ENCODE measurements around the gene MMP17. TPM values are rescaled to one million over a fixed set of nuclear protein-coding genes. Genes with fewer than 3 reads are reported as not detected.

The MMP17 gene
- total and polyA plus RNA-seq, 5 experiments from 2014 or later = 0.62 to 1.5 TPM; not detected in 3

DNA sequence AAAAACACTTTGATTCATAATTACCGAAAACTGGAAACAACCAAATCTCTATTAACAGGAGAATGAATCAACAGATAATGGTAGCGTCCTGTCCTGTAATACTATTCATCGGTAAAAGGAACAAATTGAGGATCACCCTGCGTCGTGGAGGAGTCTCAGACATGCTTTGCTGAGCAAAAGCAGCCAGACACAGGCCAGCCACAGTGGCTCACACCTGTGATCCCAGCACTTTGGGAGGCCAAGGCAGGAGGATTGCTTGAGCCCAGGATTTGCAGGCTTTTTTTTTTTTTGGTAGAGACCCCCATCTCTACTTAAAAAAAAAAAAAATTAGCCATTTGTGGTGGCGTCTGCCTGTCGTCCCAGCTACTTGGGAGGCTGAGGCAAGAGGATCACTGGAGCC is 34.1 kb upstream of the MMP17 start:
- no peak overlapping the region for H3K27ac Mint-ChIP-seq
- H3K9me3 Mint-ChIP-seq = no peaks in the 10 kb centered on the region

DNA sequence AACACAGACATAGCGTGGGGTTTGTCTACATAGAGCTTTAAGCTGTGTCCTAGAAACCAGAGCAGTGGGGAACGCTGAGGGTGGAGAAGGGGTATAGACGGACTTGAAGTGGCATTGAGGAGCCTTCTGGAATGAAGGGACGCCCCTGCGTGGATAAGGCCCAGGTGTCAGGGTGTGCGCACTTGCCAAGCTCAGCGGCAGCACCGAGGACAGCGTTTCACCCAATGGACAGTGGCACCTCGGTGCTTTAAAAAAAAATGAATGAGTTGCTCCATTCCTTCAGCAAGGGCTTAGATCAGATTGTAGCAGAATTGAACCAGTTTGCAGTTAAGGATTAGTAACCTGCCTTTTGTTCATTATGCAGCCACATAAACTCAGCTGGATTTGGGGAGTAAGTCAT is 33.6 kb upstream of the MMP17 start:
- DNase-seq (no peak), ATAC-seq (no peak)
- peaks cover 0 to 73% (median 30%) of the 10 kb centered on the region in 3 donors for H3K36me3 Mint-ChIP-seq
- no peaks in the 10 kb centered on the region for H3K27me3 Mint-ChIP-seq
- H3K27ac Mint-ChIP-seq = no peak overlapping the region
- peaks cover 0 to 8% (median 3%) of the 10 kb centered on the region in 4 donors for H3K4me1 Mint-ChIP-seq
- no peak overlapping the region for H3K4me3 Mint-ChIP-seq
- POLR2A ChIA-PET = no interaction called here
- no peaks in the 10 kb centered on the region for H3K9me3 Mint-ChIP-seq

More for the DNA sequence above, 34.1 kb upstream of the MMP17 start:
- no peak for ATAC-seq
- no peak for DNase-seq
- Mint-ChIP-seq H3K4me3 (no peak overlapping the region), H3K36me3 (peaks cover 0 to 73% (median 27%) of the 10 kb centered on the region in 3 donors), H3K4me1 (peaks cover 0 to 8% (median 3%) of the 10 kb centered on the region in 4 donors), H3K27me3 (no peaks in the 10 kb centered on the region)
- POLR2A ChIA-PET = no interaction called here

DNA sequence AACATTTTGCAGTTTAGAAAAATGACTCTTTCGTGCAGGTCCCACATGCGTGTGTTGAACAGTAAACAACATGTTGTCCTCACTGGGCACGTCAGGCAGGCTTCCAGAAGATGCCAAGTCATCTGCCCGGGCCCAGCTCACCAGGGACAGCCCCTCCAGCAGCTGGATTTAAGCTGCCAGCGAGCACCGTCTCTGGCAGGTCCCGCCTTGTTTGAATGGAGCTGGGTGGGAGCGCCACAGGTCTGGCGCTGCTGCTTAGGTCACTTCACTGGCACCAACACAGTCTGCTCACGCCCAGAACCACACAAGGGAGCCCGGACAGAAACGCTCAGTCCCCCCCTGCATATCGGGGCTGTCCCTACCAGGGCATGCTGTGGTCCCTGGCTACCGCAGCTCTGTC is 33.1 kb upstream of the MMP17 start:
- Mint-ChIP-seq H3K27ac (no peak overlapping the region), H3K4me1 (peaks cover 0 to 8% (median 3%) of the 10 kb centered on the region in 4 donors), H3K27me3 (no peaks in the 10 kb centered on the region), H3K4me3 (no peak overlapping the region), H3K9me3 (no peaks in the 10 kb centered on the region), H3K36me3 (peaks cover 0 to 73% (median 27%) of the 10 kb centered on the region in 3 donors)
- ATAC-seq (no peak), DNase-seq (no peak)
- POLR2A ChIA-PET = no interaction called here

DNA sequence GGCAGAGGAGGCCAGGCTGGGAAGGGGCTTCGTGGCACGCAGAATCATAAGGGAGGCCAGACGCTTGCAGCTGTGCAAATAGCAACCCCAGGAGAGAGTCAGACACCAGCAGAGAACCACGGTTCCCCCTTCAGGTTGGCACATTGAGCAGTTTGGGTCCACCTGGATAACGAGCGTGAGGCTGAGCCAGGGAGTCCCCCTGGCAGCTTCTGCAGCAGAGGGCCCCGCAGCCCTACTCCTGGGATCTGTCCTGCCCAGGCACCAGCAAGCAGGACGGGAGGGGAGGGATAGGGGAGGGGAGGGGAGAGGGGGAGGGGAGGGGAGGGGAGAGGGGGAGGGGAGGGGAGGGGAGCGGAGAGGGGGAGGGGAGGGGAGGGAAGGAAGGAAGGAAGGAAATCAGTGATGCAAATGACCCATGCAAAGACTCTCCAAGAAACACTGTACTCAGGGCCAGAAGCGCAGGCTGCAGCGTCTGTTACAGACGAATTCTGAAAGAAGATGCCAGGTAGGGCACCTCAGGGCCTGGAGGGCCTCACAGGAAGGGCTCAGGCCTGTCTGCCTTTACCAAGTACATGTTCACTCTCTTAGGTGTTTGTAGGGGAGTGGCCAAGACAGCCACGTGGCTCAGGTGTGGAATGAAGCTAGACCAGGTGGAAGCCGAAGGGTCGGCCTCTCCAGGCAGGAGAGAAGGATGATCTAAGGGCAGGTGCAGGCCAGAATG is 32.3 kb upstream of the MMP17 start:
- H3K4me3 Mint-ChIP-seq = no peak overlapping the region
- peak overlapping the region in 7 of 10 donors; percentile 7 to 78 (median 54) for H3K27ac Mint-ChIP-seq
- peaks cover 0 to 73% (median 27%) of the 10 kb centered on the region in 3 donors for H3K36me3 Mint-ChIP-seq
- POLR2A ChIA-PET = no interaction called here
- H3K4me1 Mint-ChIP-seq = peaks cover 0 to 9% (median 3%) of the 10 kb centered on the region in 4 donors
- H3K27me3 Mint-ChIP-seq = no peaks in the 10 kb centered on the region
- no peak for ATAC-seq
- no peak for DNase-seq
- H3K9me3 Mint-ChIP-seq = no peaks in the 10 kb centered on the region

DNA sequence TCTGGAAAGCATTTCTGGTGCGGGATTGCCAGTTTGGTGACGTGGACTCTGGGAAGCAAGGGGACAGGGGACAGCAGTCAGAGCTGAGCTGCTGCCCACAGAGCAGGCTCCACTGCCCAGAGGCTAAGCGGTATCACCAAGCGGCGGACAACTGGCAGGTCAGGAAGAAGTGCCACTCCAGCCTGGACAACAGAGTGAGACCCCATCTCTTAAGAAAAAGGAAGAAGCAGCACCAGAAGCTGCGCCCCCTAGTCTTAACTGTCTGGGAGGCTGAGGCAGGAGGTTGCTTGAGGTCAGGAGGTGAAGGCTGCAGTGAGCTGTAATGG is 31.8 kb upstream of the MMP17 start:
- DNase-seq = no peak
- peaks cover 0 to 9% (median 3%) of the 10 kb centered on the region in 4 donors for H3K4me1 Mint-ChIP-seq
- no peaks in the 10 kb centered on the region for H3K27me3 Mint-ChIP-seq
- H3K4me3 Mint-ChIP-seq = no peak overlapping the region
- POLR2A ChIA-PET = no interaction called here
- H3K9me3 Mint-ChIP-seq = no peaks in the 10 kb centered on the region
- no peak for ATAC-seq
- H3K27ac Mint-ChIP-seq = peak overlapping the region in 5 of 10 donors; percentile 7 to 64 (median 51)
- peaks cover 0 to 71% (median 24%) of the 10 kb centered on the region in 3 donors for H3K36me3 Mint-ChIP-seq

DNA sequence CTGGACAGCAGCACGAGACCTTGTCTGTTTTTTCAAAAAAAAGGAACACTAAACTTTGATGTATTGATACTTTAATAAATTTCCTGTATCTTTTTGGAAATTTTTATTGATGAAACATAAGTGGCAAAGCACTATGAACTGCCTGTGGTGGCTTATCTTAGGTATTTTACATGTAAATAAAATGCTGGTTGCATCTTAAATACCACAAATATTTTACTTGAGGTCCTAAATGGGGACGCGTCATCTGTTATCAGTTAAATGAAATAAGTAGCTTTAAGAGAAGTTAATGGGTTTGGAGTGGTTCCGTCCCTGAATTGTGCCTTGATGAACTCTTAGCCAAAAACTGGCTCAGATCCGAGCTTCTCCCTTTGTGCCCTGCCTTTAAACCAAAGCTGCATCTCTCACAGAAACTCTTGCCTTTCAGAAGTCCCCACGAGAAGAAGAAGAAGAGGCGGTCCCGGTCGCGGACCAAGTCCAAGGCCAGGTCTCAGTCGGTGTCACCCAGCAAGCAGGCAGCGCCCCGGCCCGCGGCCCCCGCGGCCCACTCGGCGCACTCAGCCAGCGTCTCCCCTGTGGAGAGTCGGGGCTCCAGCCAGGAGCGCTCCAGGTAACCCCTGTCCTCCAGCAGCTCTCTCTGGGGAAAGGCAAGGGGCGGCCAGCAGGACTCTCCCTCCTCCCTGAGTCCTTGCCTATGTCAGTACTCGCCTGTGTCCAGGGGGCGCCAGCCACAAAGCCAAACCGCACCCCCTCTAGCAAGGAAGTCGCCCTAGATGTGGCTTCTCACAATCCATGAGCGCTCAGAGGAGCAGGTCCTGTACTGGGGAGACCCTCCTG is 31.2 kb upstream of the MMP17 start:
- no peaks in the 10 kb centered on the region for H3K9me3 Mint-ChIP-seq
- peaks cover 0 to 9% (median 3%) of the 10 kb centered on the region in 4 donors for H3K4me1 Mint-ChIP-seq
- POLR2A ChIA-PET = no interaction called here
- no peak overlapping the region for H3K4me3 Mint-ChIP-seq
- H3K27ac Mint-ChIP-seq = peak overlapping the region in 2 of 10 donors; percentile 25 to 59
- H3K27me3 Mint-ChIP-seq = no peaks in the 10 kb centered on the region
- DNase-seq = no peak
- H3K36me3 Mint-ChIP-seq = peaks cover 0 to 73% (median 25%) of the 10 kb centered on the region in 3 donors
- no peak for ATAC-seq

DNA sequence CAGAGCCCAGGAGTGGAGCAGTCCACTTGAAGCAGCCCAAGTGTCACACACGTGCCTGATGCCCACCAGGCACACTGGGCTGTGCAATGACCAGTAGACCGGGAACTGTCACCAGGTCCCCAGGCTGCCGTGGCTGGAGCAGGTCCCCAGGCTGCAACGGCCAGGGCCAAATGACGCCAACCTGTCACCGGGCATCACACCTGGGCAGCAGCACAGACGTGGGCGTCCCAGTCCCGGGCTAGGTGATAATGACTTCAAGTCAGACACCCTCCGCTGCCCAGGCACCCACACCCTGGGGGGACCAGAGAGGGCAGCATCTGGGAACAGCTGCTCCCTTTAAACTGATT is 30.6 kb upstream of the MMP17 start:
- Mint-ChIP-seq H3K27me3 (no peaks in the 10 kb centered on the region), H3K4me1 (peaks cover 0 to 9% (median 3%) of the 10 kb centered on the region in 4 donors), H3K27ac (no peak overlapping the region), H3K4me3 (no peak overlapping the region), H3K36me3 (peaks cover 0 to 76% (median 27%) of the 10 kb centered on the region in 3 donors), H3K9me3 (no peaks in the 10 kb centered on the region)
- ATAC-seq (no peak), DNase-seq (no peak)
- POLR2A ChIA-PET = no interaction called here

DNA sequence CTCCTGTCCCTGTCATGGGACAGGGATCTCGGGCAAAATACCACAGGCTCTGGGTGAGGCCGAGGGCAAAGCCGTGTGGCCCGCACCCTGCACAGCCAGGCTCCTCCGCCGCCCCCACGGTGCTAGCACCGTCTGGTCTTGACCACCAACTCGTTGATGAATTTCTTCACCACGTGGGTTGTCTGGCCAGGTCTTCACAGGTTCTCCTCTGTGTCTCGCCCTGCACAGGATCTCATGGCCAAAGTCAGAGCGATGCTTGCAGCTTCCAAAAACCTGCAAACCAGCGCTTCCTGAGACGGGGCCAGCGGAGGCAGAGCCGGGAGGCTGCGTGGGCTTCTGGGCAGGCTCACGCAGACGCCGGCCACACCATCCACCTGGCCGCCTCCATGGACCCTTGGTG is 29.0 kb upstream of the MMP17 start:
- Mint-ChIP-seq H3K4me3 (no peak overlapping the region), H3K4me1 (peaks cover 0 to 12% (median 4%) of the 10 kb centered on the region in 4 donors), H3K9me3 (no peaks in the 10 kb centered on the region), H3K27ac (peak overlapping the region in 1 of 10 donors; percentile 83), H3K36me3 (peaks cover 0 to 70% (median 30%) of the 10 kb centered on the region in 3 donors), H3K27me3 (no peaks in the 10 kb centered on the region)
- POLR2A ChIA-PET = no interaction called here
- DNase-seq = no peak
- ATAC-seq = no peak

DNA sequence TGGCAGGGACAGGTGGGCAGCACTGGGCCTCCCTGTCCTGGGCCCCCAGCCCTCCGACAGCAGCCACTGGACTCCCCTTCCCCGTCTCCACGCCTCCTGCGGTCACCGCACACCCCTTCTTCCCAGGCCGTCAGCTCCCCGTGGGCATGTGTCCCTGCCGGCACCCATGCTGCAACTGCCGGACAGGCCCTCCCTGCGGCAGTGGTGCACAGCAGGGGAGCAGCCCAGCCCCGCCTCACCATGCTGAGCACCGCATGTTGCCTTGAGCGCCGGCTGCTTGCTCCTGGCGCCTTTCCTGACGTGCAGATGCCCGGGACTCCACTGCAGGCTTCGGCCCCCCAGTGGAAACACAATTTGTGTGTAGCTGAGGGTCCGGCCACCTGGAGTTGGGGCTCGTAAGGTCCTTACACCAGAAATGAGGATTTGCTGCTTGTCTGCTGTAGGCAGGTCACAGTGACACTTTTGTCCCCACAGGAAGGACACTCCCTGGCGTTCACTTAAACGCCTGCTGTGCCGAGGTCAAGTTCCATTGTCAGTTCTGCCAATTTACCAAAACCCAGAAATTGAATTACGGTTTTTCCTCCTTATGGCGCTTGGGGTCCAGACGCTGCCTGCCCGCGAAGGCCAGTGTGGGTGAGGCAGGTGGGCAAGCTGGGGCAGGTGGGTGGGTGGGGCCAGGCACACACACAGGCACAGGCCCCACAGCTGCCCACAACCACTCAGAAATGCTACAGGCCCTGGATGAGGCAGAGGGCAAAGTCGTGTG is 28.2 kb upstream of the MMP17 start:
- POLR2A ChIA-PET = no interaction called here
- no peak for DNase-seq
- Mint-ChIP-seq H3K27me3 (no peaks in the 10 kb centered on the region), H3K4me1 (peaks cover 0 to 13% (median 4%) of the 10 kb centered on the region in 4 donors), H3K36me3 (peaks cover 0 to 63% (median 27%) of the 10 kb centered on the region in 3 donors), H3K27ac (peak overlapping the region in 1 of 10 donors; percentile 24), H3K4me3 (peak overlapping the region in 1 of 10 donors; percentile 14), H3K9me3 (no peaks in the 10 kb centered on the region)
- no peak for ATAC-seq

DNA sequence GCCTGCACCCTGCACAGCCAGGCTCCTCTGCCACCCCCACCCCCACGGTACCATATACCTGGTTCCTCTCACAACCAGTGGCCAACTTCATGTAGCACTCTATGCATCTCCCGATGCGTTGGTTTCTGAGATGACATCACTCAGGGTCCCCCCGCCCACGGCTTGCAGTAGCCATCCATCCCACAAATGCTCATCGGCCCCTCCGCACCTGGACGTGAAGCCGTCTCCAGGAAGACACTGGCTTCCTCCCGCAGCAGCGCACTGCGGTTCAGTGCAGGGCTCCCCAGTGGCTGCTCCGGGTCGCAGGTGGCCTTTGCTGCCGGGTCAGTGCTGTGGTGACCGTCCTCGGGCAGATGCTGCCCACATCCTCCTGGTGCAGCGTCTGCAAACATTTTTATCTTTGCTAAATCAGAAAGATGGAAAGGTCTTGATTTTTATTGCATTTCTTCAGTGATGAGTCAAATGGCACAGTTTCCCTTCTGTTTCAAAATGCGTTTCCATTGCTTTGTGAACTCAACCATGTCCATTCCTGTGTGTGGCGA is 27.5 kb upstream of the MMP17 start:
- peaks cover 0 to 61% (median 27%) of the 10 kb centered on the region in 3 donors for H3K36me3 Mint-ChIP-seq
- H3K4me3 Mint-ChIP-seq = no peak overlapping the region
- ATAC-seq = no peak
- peak overlapping the region in 2 of 10 donors; percentile 18 to 43 for H3K27ac Mint-ChIP-seq
- H3K27me3 Mint-ChIP-seq = no peaks in the 10 kb centered on the region
- H3K4me1 Mint-ChIP-seq = peaks cover 0 to 13% (median 3%) of the 10 kb centered on the region in 4 donors
- POLR2A ChIA-PET = no interaction called here
- H3K9me3 Mint-ChIP-seq = no peaks in the 10 kb centered on the region
- no peak for DNase-seq

DNA sequence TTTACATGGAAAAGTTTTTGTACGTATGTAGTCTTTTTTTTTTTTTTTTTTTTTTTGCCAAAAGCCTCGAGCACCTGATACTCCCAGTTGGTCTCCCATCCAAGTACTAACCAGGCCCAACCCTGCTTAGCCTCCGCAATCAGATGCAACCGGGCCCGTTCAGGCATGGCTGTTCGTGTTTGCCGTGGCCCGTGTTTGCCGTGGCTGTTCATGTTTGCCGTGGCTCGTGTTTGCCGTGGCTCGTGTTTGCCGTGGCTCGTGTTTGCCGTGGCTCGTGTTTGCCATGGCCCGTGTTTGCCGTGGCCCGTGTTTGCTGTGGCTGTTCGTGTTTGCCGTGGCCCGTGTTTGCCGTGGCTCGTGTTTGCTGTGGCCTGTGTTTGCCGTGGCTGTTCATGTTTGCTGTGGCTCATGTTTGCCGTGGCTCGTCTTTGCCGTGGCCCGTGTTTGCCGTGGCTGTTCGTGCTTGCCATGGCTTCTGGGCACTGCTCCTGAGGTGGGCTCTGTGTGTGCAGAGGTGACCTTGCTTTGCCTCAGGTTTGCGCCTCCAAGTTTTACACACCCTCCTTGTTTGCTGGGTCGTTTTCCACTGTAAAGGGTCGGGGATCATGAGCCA is 26.8 kb upstream of the MMP17 start:
- POLR2A ChIA-PET = no interaction called here
- peaks cover 0 to 58% (median 27%) of the 10 kb centered on the region in 3 donors for H3K36me3 Mint-ChIP-seq

DNA sequence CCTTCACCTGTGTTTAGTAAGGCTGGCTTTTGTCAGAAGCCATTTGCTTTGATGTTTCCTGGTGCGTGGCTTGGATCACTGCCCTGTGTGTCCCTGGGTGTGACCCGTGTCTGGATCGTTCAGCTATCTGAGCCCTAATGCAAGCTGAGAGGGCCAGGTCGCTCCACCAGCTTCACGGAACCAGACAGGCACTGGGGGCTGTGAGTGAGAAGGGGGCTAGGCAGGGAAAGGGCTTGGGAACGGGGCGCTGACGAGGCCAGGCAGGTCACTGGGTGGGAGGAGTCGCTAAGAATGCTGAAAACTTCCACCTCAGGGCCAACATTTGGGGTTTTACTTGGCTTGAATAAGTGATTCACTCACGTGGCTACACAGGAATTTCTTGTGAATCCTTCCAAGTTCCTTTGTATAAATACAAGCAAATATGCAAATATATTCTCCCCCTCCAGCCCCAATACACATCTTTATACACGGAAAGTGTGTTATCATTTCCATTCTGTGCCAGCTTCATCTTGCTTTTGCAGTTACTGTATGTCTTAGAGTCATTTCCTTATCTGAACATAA is 24.2 kb upstream of the MMP17 start:
- Mint-ChIP-seq H3K27me3 (no peaks in the 10 kb centered on the region), H3K4me1 (peaks cover 0 to 6% (median 2%) of the 10 kb centered on the region in 4 donors), H3K4me3 (no peak overlapping the region), H3K27ac (peak overlapping the region in 3 of 10 donors; percentile 7 to 77 (median 71)), H3K36me3 (peaks cover 0 to 37% (median 23%) of the 10 kb centered on the region in 3 donors), H3K9me3 (no peaks in the 10 kb centered on the region)
- POLR2A ChIA-PET = no interaction called here
- ATAC-seq (no peak), DNase-seq (no peak)

More for the DNA sequence above, 26.8 kb upstream of the MMP17 start:
- Mint-ChIP-seq H3K27me3 (no peaks in the 10 kb centered on the region), H3K9me3 (no peaks in the 10 kb centered on the region), H3K4me1 (peaks cover 0 to 8% (median 1%) of the 10 kb centered on the region in 4 donors), H3K4me3 (no peak overlapping the region), H3K27ac (no peak overlapping the region)
- ATAC-seq = no peak
- no peak for DNase-seq
